HEK293 (cell line): ENCODE measurements around the gene ATP8B1.
A peak's percentile ranks its signal among the peaks of the same experiment; 100 is the strongest.

Experiments used
- CTCF ChIA-PET: fragments of 350-600 bp; formaldehyde crosslinking; extraction: SDS; loops from one replicate; lab custom pipeline; 2021; ENCODE audit warnings: antibody characterized with exemption; lab: Yijun Ruan, JAX
- POLR2A ChIA-PET: fragments of 300-600 bp; formaldehyde crosslinking; extraction: SDS; loops from one replicate; lab custom pipeline; 2020; ENCODE audit warnings: antibody characterized with exemption, inconsistent platforms; lab: Yijun Ruan, JAX
- H3K27ac ChIP-seq: fragments of 200-500 bp; sonication (Bioruptor generic); 2 replicates; pipeline ENCODE4 v1.5.1; 2014; ENCODE audit warnings: low read depth, low read length, control low read depth, inconsistent platforms; ENCODE audit errors: extremely low read depth
- H3K36me3 ChIP-seq, 2 experiments: fragments of 200-500 bp in 1 of 2; sonication (Bioruptor generic) in 1 of 2; 1 replicate in 1 of 2; 2 replicates in 1 of 2; pipeline ENCODE4 v1.5.1; 2014 to 2017; ENCODE audit warnings: inconsistent platforms in 2 of 2, low read length in 2 of 2; ENCODE audit not compliant: control insufficient read depth in 2 of 2, insufficient read depth in 1 of 2
- H3K4me1 ChIP-seq: fragments of 200-500 bp; sonication (Bioruptor generic); 2 replicates; pipeline ENCODE4 v1.5.1; 2014; ENCODE audit warnings: mild to moderate bottlenecking, low read length, inconsistent platforms; ENCODE audit not compliant: control insufficient read depth, insufficient read depth
- H3K4me3 ChIP-seq: 2 replicates; pipeline ENCODE4 v1.5.1; 2011; ENCODE audit warnings: low read depth, mild to moderate bottlenecking, control low read depth, low read length, moderate library complexity
- H3K9me3 ChIP-seq: fragments of 200-500 bp; sonication (Bioruptor generic); 2 replicates; pipeline ENCODE4 v1.5.1; 2014; ENCODE audit warnings: low read depth, low read length, inconsistent platforms; ENCODE audit not compliant: control insufficient read depth, insufficient read depth
- GFI1B ChIP-seq: fragments of 450-650 bp; formaldehyde crosslinking; IDR thresholded peaks from 2 replicates; pipeline ENCODE4 v1.5.1; 2016; ENCODE audit warnings: missing biosample characterization, missing genetic modification characterization
- SCRT2 ChIP-seq: fragments of 450-650 bp; formaldehyde crosslinking; IDR thresholded peaks from 2 replicates; pipeline ENCODE4 v1.5.1; 2016; ENCODE audit warnings: missing biosample characterization, missing genetic modification characterization
- ZEB2 ChIP-seq: fragments of 450-650 bp; formaldehyde crosslinking; IDR thresholded peaks from 2 replicates; pipeline ENCODE4 v1.5.1; 2016; ENCODE audit warnings: missing biosample characterization, missing genetic modification characterization
- ZNF114 ChIP-seq: fragments of 450-650 bp; formaldehyde crosslinking; IDR thresholded peaks from 2 replicates; pipeline ENCODE4 v1.5.0; 2017; ENCODE audit warnings: missing biosample characterization, missing genetic modification characterization
- ZNF155 ChIP-seq: fragments of 450-650 bp; formaldehyde crosslinking; IDR thresholded peaks from 2 replicates; pipeline ENCODE4 v1.5.1; 2016; ENCODE audit warnings: missing biosample characterization, missing genetic modification characterization
- ZNF184 ChIP-seq: fragments of 450-650 bp; IDR thresholded peaks from 2 replicates; pipeline ENCODE4 v1.5.1; 2018; ENCODE audit warnings: missing biosample characterization, mild to moderate bottlenecking, missing genetic modification characterization
- ZNF221 ChIP-seq: fragments of 450-650 bp; formaldehyde crosslinking; IDR thresholded peaks from 2 replicates; pipeline ENCODE4 v1.5.1; 2017; ENCODE audit warnings: missing biosample characterization, missing genetic modification characterization, borderline replicate concordance
- ZNF239 ChIP-seq: fragments of 450-650 bp; formaldehyde crosslinking; IDR thresholded peaks from 2 replicates; pipeline ENCODE4 v1.5.1; 2016; ENCODE audit warnings: missing biosample characterization, missing genetic modification characterization
- ZNF24 ChIP-seq: fragments of 450-650 bp; formaldehyde crosslinking; IDR thresholded peaks from 2 replicates; pipeline ENCODE4 v1.5.1; 2016; ENCODE audit warnings: missing biosample characterization, missing genetic modification characterization
- ZNF335 ChIP-seq: fragments of 450-650 bp; formaldehyde crosslinking; conservative IDR thresholded peaks from 2 replicates; pipeline ENCODE4 v1.5.1; 2016; ENCODE audit warnings: missing biosample characterization, missing genetic modification characterization
- ZNF426 ChIP-seq: fragments of 450-650 bp; formaldehyde crosslinking; IDR thresholded peaks from 2 replicates; pipeline ENCODE4 v1.5.1; 2017; ENCODE audit warnings: missing biosample characterization, missing genetic modification characterization, mild to moderate bottlenecking, inconsistent platforms, moderate library complexity
- ZNF48 ChIP-seq: fragments of 450-650 bp; formaldehyde crosslinking; IDR thresholded peaks from 2 replicates; pipeline ENCODE4 v1.5.1; 2016; ENCODE audit warnings: missing biosample characterization, missing genetic modification characterization
- ZNF501 ChIP-seq: fragments of 450-650 bp; formaldehyde crosslinking; IDR thresholded peaks from 2 replicates; pipeline ENCODE4 v1.5.1; 2016; ENCODE audit warnings: missing biosample characterization, missing genetic modification characterization
- ZNF561 ChIP-seq: fragments of 450-650 bp; IDR thresholded peaks from 2 replicates; pipeline ENCODE4 v1.5.1; 2018; ENCODE audit warnings: missing biosample characterization, missing genetic modification characterization, borderline replicate concordance
- ZNF571 ChIP-seq: fragments of 450-650 bp; formaldehyde crosslinking; IDR thresholded peaks from 2 replicates; pipeline ENCODE4 v1.5.0; 2017; ENCODE audit warnings: missing biosample characterization, missing genetic modification characterization
- ZNF621 ChIP-seq: fragments of 450-650 bp; formaldehyde crosslinking; IDR thresholded peaks from 2 replicates; pipeline ENCODE4 v1.5.1; 2017; ENCODE audit warnings: missing biosample characterization, missing genetic modification characterization
- ZNF701 ChIP-seq: fragments of 450-650 bp; formaldehyde crosslinking; IDR thresholded peaks from 2 replicates; pipeline ENCODE4 v1.5.1; 2016; ENCODE audit warnings: missing biosample characterization, missing genetic modification characterization
- ZNF76 ChIP-seq: fragments of 450-650 bp; formaldehyde crosslinking; IDR thresholded peaks from 2 replicates; pipeline ENCODE4; 2016; ENCODE audit warnings: low read depth, missing biosample characterization, missing genetic modification characterization, borderline replicate concordance
- TF ChIP-seq, protein P1 (sequence below): fragments of 450-650 bp; formaldehyde crosslinking; conservative IDR thresholded peaks from 2 replicates; pipeline ENCODE4 v1.5.1; 2016; ENCODE audit warnings: low read depth, missing biosample characterization, missing genetic modification characterization
- TF ChIP-seq, protein P2 (sequence below): fragments of 450-650 bp; formaldehyde crosslinking; IDR thresholded peaks from 2 replicates; pipeline ENCODE4 v1.5.1; 2016; ENCODE audit warnings: missing biosample characterization, missing genetic modification characterization
- TF ChIP-seq, protein P3 (sequence below): fragments of 450-650 bp; formaldehyde crosslinking; optimal IDR thresholded peaks from 2 replicates; pipeline ENCODE3; 2016; ENCODE audit warnings: missing biosample characterization, mild to moderate bottlenecking, missing genetic modification characterization

The ATP8B1 gene

DNA sequence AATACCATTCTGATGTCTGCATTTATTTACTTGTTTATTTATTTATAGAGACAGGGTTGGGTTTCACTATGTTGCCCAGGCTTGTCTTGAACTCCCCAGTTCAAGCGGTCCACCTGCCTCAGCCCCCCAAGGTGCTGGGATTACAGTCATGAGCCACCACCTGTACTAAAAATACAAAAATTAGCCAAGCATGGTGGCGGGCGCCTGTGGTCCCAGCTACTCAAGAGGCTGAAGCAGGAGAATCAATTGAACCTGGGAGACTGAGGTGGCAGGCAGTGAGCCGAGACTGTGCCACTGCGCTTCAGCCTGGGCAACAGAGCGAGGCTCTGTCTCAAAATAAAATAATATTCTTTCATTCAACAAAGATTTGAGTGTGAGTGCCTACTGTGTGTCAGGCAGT is 2.0 kb upstream of the ATP8B1 start:
- no peaks in the 10 kb centered on the region; the same call in 1 of the 2 replicates for H3K9me3 ChIP-seq
- H3K4me3 ChIP-seq = no peak overlapping the region
- no peak for TF ChIP-seq ZNF239
- ChIA-PET POLR2A (no interaction called here), CTCF (no interaction called here)
- no peaks in the 10 kb centered on the region for H3K36me3 ChIP-seq
- H3K4me1 ChIP-seq = peaks cover 4% of the 10 kb centered on the region; the same call in 1 of the 2 replicates
- no peak overlapping the region for H3K27ac ChIP-seq

DNA sequence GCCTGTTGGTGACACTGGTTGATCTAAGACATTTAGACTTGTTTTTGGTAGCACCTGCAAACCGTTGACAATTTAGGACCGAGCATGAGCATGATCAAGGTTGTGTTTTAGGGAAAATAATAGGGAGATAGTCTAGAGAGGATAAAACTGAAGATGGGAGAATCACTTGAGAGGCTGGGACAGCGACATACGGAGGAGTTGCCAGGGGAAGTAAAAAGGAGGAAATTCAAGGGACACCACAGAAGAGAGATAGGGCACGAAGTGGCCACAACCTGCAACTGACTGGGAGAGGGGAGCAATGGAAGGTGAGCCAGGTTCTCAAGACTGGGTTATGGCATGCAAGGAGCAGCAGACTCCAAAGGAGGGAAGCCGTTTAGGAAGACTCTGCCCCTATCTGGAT is 1.4 kb upstream of the ATP8B1 start:
- Histone ChIP-seq H3K36me3 (no peaks in the 10 kb centered on the region), H3K27ac (no peak overlapping the region), H3K4me3 (no peak overlapping the region), H3K4me1 (peaks cover 4% of the 10 kb centered on the region; the same call in 1 of the 2 replicates), H3K9me3 (no peaks in the 10 kb centered on the region; the same call in 1 of the 2 replicates)
- TF ChIP-seq ZNF621 (tag by site-specific recombination) (no peak), ZNF701 (tag by site-specific recombination) (no peak), ZNF114 (tag by site-specific recombination) (no peak), ZNF501 (tag by site-specific recombination) (no peak), ZNF76 (tag by site-specific recombination) (no peak), ZNF221 (tag by site-specific recombination) (no peak), ZNF48 (tag by site-specific recombination) (no peak), ZNF426 (tag by site-specific recombination) (no peak), ZNF155 (tag by site-specific recombination) (no peak), ZNF24 (tag by site-specific recombination) (no peak), ZNF184 (tag by site-specific recombination) (no peak), ZNF561 (tag by site-specific recombination) (no peak), ZNF571 (tag by site-specific recombination) (no peak), SCRT2 (tag by site-specific recombination) (no peak), GFI1B (tag by site-specific recombination) (no peak)
- TF ChIP-seq, protein P1, sequence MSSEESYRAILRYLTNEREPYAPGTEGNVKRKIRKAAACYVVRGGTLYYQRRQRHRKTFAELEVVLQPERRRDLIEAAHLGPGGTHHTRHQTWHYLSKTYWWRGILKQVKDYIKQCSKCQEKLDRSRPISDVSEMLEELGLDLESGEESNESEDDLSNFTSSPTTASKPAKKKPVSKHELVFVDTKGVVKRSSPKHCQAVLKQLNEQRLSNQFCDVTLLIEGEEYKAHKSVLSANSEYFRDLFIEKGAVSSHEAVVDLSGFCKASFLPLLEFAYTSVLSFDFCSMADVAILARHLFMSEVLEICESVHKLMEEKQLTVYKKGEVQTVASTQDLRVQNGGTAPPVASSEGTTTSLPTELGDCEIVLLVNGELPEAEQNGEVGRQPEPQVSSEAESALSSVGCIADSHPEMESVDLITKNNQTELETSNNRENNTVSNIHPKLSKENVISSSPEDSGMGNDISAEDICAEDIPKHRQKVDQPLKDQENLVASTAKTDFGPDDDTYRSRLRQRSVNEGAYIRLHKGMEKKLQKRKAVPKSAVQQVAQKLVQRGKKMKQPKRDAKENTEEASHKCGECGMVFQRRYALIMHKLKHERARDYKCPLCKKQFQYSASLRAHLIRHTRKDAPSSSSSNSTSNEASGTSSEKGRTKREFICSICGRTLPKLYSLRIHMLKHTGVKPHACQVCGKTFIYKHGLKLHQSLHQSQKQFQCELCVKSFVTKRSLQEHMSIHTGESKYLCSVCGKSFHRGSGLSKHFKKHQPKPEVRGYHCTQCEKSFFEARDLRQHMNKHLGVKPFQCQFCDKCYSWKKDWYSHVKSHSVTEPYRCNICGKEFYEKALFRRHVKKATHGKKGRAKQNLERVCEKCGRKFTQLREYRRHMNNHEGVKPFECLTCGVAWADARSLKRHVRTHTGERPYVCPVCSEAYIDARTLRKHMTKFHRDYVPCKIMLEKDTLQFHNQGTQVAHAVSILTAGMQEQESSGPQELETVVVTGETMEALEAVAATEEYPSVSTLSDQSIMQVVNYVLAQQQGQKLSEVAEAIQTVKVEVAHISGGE (tag by site-specific recombination) = no peak
- POLR2A ChIA-PET = no interaction called here
- CTCF ChIA-PET = no interaction called here

DNA sequence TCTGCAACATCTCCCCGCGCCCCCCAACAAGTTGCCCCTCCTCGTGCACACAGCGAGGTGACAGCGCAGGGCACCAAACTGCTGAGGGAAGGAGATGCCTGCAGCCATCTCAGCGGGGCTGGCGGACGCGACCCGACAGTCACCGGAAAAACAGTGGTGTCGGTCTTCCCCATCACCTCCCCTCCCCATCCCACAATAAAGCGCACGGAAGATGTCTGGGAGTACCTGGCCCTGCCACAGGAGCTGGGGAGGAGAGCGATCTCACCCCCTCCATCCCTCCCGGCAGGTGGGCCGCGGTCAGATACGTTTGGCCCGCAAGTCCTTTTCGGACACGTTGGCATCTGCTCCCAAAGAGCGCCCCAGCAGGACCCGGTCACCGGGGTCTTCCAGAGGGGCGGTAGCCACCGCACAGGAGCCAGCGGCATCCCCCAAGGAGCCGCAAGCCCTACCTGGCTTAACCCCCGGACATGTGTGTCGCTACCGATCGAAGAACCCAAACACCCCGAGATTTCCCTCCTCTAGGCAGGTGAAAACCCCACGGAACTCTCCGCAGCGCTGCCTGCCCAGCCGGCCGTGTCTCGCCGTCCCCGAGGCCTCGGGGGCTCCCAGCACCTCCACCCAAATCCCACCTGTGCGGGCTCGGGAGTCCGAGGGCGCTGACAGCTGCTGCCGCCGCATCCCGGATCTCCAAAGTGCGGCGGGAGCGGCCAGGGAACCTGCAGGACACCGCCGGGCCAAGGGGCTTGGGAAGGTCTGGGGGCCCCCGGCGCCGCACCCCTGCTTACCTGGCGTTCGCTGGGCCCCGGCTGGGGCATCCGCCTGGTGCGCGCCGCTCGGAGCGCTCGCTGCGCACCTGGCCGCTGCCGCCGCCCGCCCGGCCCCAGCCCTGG is 657 bp downstream of the ATP8B1 start:
- Histone ChIP-seq H3K36me3 (no peaks in the 10 kb centered on the region), H3K4me3 (peak overlapping the region; percentile 61), H3K9me3 (no peaks in the 10 kb centered on the region), H3K4me1 (peaks cover 5% of the 10 kb centered on the region; the same call in 1 of the 2 replicates), H3K27ac (peak overlapping the region; percentile 18; the same call in 1 of the 2 replicates)
- TF ChIP-seq, protein P2, sequence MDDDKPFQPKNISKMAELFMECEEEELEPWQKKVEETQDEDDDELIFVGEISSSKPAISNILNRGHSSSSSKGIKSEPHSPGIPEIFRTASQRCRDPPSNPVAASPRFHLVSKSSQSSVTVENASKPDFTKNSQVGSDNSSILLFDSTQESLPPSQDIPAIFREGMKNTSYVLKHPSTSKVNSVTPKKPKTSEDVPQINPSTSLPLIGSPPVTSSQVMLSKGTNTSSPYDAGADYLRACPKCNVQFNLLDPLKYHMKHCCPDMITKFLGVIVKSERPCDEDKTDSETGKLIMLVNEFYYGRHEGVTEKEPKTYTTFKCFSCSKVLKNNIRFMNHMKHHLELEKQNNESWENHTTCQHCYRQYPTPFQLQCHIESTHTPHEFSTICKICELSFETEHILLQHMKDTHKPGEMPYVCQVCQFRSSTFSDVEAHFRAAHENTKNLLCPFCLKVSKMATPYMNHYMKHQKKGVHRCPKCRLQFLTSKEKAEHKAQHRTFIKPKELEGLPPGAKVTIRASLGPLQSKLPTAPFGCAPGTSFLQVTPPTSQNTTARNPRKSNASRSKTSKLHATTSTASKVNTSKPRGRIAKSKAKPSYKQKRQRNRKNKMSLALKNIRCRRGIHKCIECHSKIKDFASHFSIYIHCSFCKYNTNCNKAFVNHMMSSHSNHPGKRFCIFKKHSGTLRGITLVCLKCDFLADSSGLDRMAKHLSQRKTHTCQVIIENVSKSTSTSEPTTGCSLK (tag by site-specific recombination) = no peak
- TF ChIP-seq ZEB2 (tag by site-specific recombination) = 0 out of 2 replicates have a peak, but pooled peaks have one; percentile 13
- TF ChIP-seq, protein P3, sequence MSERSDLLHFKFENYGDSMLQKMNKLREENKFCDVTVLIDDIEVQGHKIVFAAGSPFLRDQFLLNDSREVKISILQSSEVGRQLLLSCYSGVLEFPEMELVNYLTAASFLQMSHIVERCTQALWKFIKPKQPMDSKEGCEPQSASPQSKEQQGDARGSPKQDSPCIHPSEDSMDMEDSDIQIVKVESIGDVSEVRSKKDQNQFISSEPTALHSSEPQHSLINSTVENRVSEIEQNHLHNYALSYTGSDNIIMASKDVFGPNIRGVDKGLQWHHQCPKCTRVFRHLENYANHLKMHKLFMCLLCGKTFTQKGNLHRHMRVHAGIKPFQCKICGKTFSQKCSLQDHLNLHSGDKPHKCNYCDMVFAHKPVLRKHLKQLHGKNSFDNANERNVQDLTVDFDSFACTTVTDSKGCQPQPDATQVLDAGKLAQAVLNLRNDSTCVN (tag by site-specific recombination) = peak; percentile 29
- TF ChIP-seq ZNF335 (tag by site-specific recombination) = peak; percentile 96
- ChIA-PET CTCF (interaction anchor here (0.8 to 1.4 kb wide), 2 partner anchors 26 to 172 kb away, joined by 3 read pairs; no protein-coding TSS in a partner anchor), POLR2A (no interaction called here)
